Large intestine (tissue), 3 donors: Measurements from ENCODE around the gene FERMT2. TPM values are rescaled to one million over a fixed set of nuclear protein-coding genes. Genes with fewer than 3 reads are reported as not detected.

Experiments
- DNase-seq, 2 donors: peaks; one replicate each; pipeline versions ENCODE4 v3.0.0 to v3.0.0-alpha.2; 2013
- H3K27ac ChIP-seq: one replicate; pipeline ENCODE4 v1.5.1; 2013; ENCODE audit warnings: low read length
- H3K27me3 ChIP-seq: 2 replicates; pipeline ENCODE4 v1.6.1; 2013; ENCODE audit warnings: low read length; ENCODE audit not compliant: control insufficient read depth, insufficient read depth
- H3K36me3 ChIP-seq: 2 replicates; pipeline ENCODE4 v1.6.1; 2013; ENCODE audit warnings: low read length; ENCODE audit not compliant: control insufficient read depth, insufficient read depth
- H3K4me1 ChIP-seq: one replicate; pipeline ENCODE4 v1.6.1; 2013; ENCODE audit warnings: low read length; ENCODE audit not compliant: control insufficient read depth, insufficient read depth
- H3K4me3 ChIP-seq: one replicate; pipeline ENCODE4 v1.5.1; 2013; ENCODE audit warnings: low read length
- H3K9me3 ChIP-seq: one replicate; pipeline ENCODE4 v1.6.1; 2013; ENCODE audit warnings: mild to moderate bottlenecking, low read depth, low read length, moderate library complexity; ENCODE audit not compliant: control insufficient read depth
- WGBS: methylation state at CpG from one replicate; pipeline ENCODE4 v1.1.5; 2013; ENCODE audit warnings: low lambda C conversion rate; ENCODE audit not compliant: insufficient coverage; 5-methylcytosine and 5-hydroxymethylcytosine counted together
- polyA plus RNA-seq: library from polyadenylated mRNA; unstranded; fragments of 120-200 nt; gene quantifications from one replicate; pipeline ENCODE4 v1.2.1, GENCODE V29; 2013

The FERMT2 gene
- polyA plus RNA-seq, 1 donor, result 61.1 TPM

DNA sequence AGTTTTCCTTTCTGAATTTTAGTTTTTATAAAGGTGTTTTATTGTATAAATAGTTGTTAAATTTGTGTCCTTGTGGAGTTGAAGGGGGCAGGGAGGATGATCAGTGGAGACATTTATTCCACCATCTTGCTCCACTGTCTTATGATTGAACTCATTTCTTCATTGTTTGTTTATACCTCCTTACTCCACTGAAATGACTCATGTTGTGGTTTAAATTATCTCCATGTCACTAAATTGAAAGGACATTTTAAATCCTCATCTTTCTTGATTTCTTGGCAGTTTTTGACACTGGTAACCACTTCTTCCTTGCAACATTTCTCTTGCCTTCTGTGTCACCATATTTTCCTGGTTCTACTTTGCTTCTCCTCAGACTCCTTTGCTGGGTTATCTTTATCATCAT lies 23.6 kb upstream of the FERMT2 start:
- Histone ChIP-seq H3K9me3 (no peaks in the 10 kb centered on the region), H3K36me3 (no peaks in the 10 kb centered on the region), H3K27ac (no peak overlapping the region), H3K27me3 (no peaks in the 10 kb centered on the region), H3K4me3 (no peak overlapping the region), H3K4me1 (no peaks in the 10 kb centered on the region)
- no peak for DNase-seq

DNA sequence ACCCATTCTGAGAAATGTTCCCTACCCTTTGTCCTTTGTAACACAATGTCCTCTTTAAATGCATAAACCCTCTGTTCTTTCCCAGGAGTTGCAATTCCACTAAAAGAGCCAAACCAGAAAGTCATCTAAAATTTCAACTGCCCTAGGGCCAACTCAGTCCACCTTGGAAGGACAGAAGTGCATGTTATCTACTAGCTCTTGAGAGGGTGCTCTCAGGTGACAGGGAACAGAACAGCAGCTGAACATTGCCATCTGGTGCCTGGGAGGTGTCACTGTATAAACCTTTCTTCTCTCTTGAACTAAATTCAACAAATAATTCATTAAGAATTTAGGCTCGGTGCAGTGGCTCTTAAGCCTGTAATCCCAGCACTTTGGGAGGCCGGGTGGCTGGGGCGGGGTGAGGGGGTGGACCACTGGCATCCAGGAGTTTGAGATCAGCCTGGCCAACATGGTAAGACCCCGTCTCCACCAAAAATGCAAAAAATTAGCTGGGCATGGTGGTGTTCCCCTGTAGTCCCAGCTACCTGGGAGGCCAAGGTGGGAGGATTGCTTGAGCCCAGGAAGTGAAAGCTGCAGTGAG lies 10.3 kb upstream of the FERMT2 start:
- no peak overlapping the region for H3K27ac ChIP-seq
- no peaks in the 10 kb centered on the region for H3K9me3 ChIP-seq
- no peak overlapping the region for H3K4me3 ChIP-seq
- H3K4me1 ChIP-seq, result no peaks in the 10 kb centered on the region
- H3K36me3 ChIP-seq, result no peaks in the 10 kb centered on the region
- WGBS, result no CpG with 5 or more reads among the region's 4 CpGs
- peaks cover 2% of the 10 kb centered on the region for H3K27me3 ChIP-seq
- peak in 1 of 2 donors; percentile 39 for DNase-seq

DNA sequence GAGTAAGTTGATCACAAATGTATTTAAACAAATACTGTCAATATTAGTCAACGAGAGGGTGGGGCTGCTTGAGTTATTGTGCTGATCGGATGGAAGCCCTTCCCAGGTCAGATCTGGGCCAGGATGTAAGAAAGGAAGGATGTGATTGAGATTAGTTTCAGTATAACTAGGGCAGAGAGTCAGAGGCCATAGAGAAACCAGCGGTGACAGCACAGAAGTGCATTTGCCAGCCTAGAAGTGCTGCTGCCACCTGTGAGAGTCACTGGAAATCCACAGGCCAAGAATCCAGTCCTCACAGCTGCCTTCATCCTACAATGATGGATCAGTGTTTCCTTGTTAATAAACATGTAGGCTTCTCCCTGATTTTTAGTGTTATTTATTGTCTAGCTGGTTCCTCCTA lies 9.8 kb upstream of the FERMT2 start:
- WGBS, result no CpG with 5 or more reads among the region's 3 CpGs
- Histone ChIP-seq H3K4me3 (no peak overlapping the region), H3K36me3 (no peaks in the 10 kb centered on the region), H3K27ac (no peak overlapping the region), H3K9me3 (no peaks in the 10 kb centered on the region), H3K4me1 (no peaks in the 10 kb centered on the region), H3K27me3 (peaks cover 2% of the 10 kb centered on the region)
- DNase-seq, result no peak

DNA sequence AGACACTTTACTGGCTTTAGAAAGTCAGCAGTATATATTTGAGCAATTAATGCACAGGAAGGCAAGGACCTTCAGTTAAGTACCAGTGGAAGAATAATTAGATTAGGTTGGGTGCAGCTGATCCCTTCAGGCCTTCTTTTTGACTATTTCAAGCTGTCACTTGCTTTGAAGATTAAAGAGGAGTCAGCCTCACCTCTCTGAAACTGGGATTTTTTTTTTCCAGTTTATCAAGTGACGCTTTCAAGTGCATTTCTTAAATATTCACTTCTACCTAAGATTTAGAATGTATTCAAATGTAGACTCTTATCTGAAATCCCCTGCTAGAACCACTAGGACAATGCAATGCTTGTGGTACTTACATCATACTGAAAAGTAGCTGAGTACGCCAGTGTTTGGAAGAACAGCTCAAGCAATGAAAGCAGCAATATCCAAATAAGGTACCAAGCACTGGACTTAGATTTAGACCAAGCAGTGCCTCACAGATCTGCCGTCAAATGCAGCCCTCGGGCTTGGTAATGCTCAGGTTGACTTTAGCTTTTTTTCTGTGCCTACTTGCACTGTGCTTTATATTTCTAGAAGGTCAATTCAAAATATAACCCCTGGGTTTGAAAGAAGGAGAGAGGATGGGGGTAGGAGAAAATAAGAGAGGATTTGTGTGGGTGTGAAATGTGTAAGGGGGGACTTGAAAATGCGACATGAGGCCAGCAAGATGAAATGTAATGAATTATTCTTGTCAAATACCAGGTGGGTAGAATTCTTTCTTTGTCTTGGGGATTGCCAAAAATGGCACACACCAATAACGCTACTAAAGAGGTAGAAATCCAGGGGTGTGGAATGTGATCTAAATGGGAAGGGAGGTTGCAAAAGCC lies 3.7 kb upstream of the FERMT2 start:
- H3K9me3 ChIP-seq, result no peaks in the 10 kb centered on the region
- H3K27me3 ChIP-seq, result peaks cover 19% of the 10 kb centered on the region
- no peak overlapping the region for H3K4me3 ChIP-seq
- DNase-seq, result peak in 1 of 2 donors; percentile 4
- no peaks in the 10 kb centered on the region for H3K4me1 ChIP-seq
- H3K27ac ChIP-seq, result peak overlapping the region; percentile 62
- WGBS, result 90% methylated on average over 2 of the region's 6 CpGs
- no peaks in the 10 kb centered on the region for H3K36me3 ChIP-seq

DNA sequence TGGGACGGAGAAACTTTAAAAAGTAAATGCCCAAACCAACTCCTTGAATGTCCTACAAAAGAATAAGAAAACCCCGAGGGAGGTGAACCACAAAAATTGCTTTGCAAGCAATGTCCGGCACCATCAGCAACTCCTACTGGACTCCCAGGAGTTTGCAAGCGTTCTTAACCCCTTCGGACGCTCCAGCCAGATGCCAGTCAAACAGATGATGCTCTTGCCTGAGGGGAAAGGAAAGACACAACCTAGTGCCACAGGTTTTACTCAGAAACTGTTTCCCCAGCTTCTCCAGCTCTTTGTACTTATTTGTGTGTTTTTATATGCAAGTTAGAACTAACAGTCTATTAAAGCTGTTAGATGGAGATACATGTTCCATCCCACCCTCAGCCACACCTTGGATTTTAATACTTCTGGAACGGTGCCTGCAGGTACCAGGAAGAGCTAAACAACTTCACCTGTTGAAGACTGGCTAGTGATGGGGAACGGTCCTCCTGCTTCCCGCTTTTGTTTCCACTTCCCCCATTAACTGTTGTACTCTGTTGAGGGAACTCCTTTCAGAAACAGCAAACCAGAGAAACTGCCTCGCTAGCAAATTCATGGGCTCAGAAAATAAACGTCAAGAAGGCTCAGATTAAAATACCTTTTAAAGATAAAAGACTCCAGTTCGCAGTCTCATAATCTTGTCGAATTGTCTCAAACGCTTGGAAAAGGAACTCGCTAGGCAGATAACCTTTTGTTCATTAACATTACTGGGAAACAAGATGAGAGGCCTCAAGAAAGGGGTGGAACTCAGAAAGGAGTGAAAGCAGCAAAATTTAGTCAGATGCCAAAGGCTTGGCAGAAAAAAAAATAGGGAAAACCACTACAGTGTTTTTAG lies 1.1 kb upstream of the FERMT2 start:
- DNase-seq, result peak in 1 of 2 donors; percentile 38
- Histone ChIP-seq H3K27me3 (peaks cover 28% of the 10 kb centered on the region), H3K27ac (peak overlapping the region; percentile 82), H3K9me3 (no peaks in the 10 kb centered on the region), H3K36me3 (no peaks in the 10 kb centered on the region), H3K4me1 (no peaks in the 10 kb centered on the region), H3K4me3 (peak overlapping the region; percentile 60)
- WGBS, result 0% methylated on average over 3 of the region's 15 CpGs

DNA sequence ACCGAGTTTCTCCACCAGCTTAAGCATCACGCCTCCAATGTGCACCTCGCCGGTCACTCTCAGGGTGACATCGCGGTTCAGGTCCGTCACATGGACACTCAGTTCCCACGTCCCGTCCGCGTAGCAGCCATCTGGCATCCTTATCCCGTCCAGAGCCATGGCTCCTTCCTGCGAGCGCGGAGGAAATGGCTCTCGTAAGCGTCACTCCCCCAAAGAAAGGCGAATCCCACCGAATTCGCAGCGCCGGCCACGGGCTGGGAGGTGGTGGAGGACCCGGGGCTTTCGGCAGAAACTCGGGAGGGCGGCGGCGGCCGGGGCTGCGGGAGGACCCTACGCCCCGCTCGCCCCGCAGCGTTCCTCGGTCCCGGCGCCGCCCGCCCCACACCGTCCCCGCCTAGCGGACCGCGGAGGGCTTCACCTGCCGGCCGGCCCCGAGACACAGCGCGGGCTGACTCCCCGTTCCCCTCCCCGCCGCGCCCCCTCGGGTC lies 396 bp downstream of the FERMT2 start:
- H3K9me3 ChIP-seq, result no peaks in the 10 kb centered on the region
- no CpG with 5 or more reads among the region's 56 CpGs for WGBS
- peak overlapping the region; percentile 75 for H3K4me3 ChIP-seq
- H3K4me1 ChIP-seq, result no peaks in the 10 kb centered on the region
- H3K27me3 ChIP-seq, result peaks cover 28% of the 10 kb centered on the region
- peak in 1 of 2 donors; percentile 46 for DNase-seq
- peak overlapping the region; percentile 80 for H3K27ac ChIP-seq
- H3K36me3 ChIP-seq, result no peaks in the 10 kb centered on the region

DNA sequence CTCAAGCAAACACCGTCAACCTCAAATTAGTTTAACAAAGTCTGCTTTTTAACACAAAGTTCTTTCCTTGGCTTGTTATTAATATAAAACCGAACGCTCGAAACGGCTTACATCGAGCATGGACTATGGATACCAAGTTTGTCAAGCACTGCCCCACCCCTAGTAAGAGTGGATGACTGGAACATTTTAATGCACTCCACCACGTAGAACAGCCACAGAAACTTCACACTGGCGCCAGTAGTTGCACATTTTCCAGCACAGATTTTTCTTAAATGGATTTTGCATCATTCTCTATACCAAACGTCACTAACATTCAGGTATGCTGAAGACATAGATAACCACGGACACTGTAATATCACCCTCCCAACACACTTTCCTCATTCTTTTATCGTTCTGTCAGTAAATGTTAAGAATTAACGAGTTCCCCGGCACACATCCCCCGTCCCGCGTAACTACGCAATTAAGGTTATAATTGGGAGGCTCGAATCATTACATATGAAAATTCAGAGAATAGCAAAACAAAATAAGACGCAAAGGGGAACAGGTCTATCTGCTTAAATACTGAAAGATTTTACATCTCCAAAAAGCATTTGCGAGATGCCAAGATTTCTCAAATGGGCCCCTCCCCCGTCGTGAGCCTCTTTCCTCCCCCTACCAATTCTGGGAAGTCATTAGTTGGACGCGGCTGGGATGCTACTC lies 990 bp downstream of the FERMT2 start:
- Histone ChIP-seq H3K4me3 (peak overlapping the region; percentile 75), H3K4me1 (no peaks in the 10 kb centered on the region), H3K27ac (peak overlapping the region; percentile 80), H3K9me3 (no peaks in the 10 kb centered on the region), H3K27me3 (peaks cover 28% of the 10 kb centered on the region), H3K36me3 (no peaks in the 10 kb centered on the region)
- WGBS, result 0% methylated on average over 1 of the region's 24 CpGs
- DNase-seq, result peak in 1 of 2 donors; percentile 48

DNA sequence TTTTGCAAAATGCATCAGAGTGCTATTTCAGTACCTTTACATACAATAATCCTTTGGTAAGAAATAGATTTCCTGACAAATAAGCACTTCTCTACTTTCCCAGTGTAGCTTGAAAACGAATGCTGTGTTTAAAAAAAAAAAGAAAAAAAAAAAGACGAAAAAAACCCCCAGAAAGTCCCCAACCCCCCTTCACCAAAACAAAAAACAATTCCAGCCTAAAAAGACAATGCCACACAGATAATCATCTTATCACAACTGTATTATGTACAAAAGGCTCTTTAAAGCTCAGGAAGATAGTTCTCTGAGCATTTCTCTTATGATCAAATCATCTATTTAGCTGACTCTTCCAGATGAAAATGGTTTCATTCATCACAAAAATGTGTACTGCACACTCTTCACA lies 1.6 kb downstream of the FERMT2 start:
- 71% methylated on average over 1 of the region's 2 CpGs for WGBS
- Histone ChIP-seq H3K36me3 (no peaks in the 10 kb centered on the region), H3K4me3 (peak overlapping the region; percentile 75), H3K4me1 (no peaks in the 10 kb centered on the region), H3K27ac (peak overlapping the region; percentile 80), H3K9me3 (no peaks in the 10 kb centered on the region), H3K27me3 (peaks cover 28% of the 10 kb centered on the region)
- no peak for DNase-seq

DNA sequence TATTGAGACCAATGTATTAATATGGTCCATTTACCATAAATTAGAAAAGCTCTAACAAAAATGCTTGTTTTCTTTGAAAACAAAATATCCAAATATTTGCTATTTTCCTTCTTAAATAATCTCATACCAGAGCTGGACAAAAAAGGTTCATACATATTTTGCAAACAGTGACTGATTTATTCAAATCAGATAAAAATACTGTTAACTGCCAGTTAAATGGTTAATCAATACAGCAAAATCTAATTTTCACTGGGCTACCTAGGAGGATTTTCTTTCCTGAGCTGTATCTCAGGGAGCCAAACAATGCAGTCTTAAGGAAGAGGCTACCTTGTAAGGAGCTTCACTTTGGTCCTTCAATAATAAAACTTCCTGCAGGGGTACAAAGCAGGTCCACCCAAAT lies 2.0 kb downstream of the FERMT2 start:
- no peaks in the 10 kb centered on the region for H3K36me3 ChIP-seq
- no peaks in the 10 kb centered on the region for H3K9me3 ChIP-seq
- H3K27me3 ChIP-seq, result peaks cover 28% of the 10 kb centered on the region
- DNase-seq, result no peak
- H3K27ac ChIP-seq, result no peak overlapping the region
- H3K4me1 ChIP-seq, result no peaks in the 10 kb centered on the region
- H3K4me3 ChIP-seq, result no peak overlapping the region

DNA sequence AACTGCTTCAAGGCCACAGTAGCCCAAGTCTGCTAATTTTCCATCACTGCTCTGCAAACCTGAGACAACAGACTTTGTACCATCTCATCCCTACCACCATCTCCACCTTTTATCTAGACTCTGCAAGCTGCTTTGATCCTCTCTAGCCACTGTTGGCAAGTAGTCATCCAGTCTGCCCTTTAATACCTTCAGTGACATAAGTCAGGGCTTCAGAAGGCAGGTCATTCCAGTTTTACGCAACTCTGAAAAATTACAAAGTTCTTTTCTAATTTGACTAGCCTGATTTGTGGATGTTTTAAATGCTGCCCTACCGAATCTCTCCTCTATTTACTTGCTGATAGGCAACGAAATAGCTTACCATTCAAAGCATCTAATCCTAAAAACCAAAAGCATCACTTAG lies 2.8 kb downstream of the FERMT2 start:
- DNase-seq, result no peak
- Histone ChIP-seq H3K27ac (no peak overlapping the region), H3K4me3 (no peak overlapping the region), H3K9me3 (no peaks in the 10 kb centered on the region), H3K36me3 (no peaks in the 10 kb centered on the region), H3K4me1 (no peaks in the 10 kb centered on the region), H3K27me3 (peaks cover 26% of the 10 kb centered on the region)
- 83% methylated on average over 1 of the region's 3 CpGs for WGBS
